ENCODE results near the gene TUBA3C.

- TF ChIP-seq CTCF (conservative IDR thresholded peaks at IDR 0.05; ENCODE audit: low read length), result no peak
- TF ChIP-seq EZH2phosphoT487 (IDR thresholded peaks at IDR 0.05; ENCODE audit: borderline replicate concordance), result no peak
These were observed 10.1 kb downstream of the TUBA3C start for GRCh38 chr13:19171563-19171962.

Data from Loucy (cell line).